ELR (cell line): ENCODE results near the gene RAD52.

Experiments
- DNase-seq: peaks from one replicate; pipeline ENCODE4 v3.0.0-alpha.2; 2015; ENCODE audit warnings: low read depth

The RAD52 gene

DNA sequence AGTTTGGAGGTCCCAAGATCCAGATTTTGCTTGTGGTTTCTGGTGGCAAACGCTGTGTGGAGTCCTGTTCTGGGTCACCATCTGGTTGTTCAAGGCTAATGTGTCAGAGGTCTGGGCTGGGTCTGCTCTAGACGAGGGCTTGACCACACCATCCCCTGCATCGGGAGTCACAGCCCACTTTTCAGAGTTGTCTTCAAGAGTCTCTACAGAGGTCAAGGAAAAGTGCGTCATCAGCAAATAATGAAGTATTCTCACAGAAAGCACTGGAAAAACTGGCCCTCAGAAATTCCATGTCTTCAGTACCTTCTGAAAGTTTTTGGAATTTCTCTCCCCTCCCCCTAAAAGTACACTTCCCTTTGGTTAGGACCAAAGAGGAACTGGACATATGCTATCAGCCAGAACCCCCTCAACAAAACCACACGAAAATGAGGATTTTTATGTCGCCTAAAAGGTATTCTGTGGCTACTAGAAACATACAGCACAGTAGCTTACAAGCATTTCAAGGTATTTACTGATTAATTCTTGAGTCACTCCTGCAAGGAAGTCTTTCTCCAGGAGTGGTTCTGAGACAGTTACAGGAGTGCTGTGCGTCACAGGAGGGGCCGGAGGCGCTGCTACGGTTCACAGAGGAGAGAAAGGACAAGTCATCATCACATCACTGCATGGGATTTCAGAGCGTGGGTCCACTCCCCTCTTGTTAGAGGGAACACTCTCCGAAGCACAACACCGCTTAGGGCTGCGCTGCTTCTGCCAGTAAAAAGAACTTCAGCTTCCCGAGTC is 35.4 kb downstream of the RAD52 start:
- peak; percentile 99 for DNase-seq

DNA sequence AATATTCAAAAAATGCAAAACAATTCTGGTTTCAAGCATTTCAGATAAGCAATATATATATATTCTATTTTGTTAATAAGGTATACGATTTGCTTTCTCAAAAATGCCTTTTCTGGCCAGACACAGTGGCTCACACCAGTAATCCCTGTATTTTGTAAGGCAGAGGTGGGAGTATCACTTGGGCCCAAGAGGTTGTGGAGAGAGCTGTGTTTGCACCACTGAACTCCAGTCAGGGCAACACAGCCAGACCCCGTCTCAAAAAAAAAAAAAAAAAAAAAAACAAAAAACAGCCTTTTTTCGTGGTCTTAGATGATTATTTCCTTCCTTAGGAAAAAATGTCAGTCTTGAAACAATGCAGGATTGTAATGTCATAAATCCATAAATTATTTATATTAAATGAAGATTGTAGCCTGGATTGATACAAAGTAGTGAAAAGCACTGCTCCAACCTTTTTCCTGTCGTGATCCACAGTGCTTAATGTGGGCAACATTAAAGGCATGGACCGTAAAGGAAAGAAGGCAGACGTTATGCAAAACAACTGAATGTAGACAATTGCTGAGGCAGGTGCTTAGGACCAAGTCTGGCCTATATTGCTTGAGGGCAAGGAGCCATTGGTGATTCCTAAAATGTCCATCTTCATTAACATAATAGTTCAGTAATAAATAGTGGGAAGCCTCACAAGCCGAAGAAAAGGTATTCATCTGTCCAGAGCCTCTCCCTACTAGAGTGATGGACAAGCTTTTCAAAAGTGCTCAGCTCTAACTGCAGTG is 36.8 kb downstream of the RAD52 start:
- DNase-seq, result no peak

DNA sequence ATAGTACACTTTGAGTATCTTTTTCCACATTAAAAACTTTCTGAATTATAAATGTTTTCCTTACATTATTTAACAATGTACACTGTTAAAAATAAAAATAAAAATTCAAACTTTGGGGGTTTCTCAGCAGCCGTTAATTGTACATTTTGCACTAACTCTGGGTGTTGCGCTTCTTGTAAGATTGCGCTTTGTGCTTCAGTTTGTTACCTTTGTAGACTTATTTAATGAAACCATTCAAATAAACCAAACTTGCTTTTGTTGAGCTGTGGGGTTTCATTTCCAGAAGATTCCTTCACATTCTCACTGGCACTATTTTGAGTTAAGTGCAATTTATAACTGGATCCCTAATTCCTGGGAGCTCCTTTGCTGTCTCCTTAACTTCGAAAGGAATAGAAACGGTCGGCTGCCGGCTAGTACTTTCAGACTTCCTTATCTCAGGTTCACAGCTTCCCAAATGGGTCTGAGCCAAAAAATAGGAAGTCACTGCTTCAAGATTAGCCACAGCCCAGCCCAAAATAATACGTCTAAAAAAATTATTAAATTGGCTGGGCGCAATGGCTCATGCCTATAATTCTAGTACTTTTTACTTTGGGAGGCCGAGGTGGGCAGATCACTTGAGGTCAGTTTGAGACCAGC is 38.2 kb downstream of the RAD52 start:
- DNase-seq, result no peak

DNA sequence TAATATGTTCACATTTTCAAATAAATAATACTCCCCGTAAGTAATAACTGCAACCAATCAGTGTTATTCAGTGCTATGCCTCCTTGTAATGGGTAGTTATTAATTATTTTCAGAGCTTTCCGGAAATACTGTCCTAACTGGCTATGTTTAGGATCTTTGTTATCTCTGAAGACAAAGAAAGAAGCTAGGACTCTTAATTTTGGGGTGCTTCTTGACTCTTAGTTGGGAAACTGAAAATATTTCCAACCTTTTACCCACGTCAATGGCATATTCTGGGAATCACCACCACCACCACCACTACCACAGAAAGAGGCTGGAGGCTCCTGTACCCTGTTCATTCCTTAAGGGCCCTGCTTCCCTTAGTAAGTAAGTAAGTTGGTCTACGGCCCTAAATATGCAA is 39.1 kb downstream of the RAD52 start:
- no peak for DNase-seq

DNA sequence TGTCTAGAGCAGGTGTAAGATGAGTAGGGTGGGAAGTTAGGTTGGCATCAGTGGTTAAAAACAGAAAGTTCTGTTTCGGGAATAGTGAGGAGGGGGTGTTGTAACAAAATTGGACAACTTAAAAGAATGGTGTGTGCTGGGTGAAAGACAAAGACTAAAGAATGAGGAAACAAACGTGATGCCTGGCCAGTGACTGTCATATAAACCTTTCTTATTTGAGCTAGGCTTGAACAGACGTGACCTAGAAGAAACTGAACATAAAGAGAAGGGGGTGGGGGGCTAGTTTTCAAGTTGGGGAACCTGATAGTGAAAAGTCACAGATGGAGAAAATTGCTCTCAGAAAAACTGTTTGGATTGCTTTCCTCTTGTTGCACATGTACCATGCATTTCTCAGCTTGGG is 39.6 kb downstream of the RAD52 start:
- no peak for DNase-seq

DNA sequence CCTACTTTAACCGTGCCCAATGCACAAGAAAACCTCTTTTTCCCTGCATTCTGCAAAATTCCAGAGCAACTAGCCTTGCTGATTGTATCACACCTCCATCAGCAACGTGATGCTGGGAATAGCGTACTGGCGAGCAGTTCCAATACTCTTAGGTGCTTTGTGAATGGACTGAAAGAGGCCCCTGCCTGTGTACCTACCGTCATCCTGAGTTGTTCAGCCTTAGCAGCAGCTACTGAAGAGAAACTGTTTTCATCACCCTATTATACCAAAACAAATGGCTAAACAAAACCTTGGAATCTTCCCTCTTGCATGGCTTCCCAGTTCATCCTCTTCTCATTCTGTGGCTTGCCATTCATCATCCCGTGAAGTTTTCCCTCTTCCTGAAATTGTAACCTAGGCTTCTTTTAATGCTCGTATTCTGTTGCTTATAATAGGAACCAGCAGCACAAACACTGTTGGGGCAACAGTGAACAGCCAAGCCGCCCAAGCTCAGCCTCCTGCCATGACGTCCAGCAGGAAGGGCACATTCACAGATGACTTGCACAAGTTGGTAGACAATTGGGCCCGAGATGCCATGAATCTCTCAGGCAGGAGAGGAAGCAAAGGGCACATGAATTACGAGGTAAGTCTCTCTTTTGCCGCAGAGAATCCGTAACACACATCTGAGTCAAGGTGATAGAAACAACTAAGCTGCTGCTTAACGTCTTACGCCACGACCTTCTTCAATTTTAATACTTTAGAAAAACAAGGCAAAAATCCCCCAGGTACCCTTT is 41.9 kb downstream of the RAD52 start:
- DNase-seq, result no peak

DNA sequence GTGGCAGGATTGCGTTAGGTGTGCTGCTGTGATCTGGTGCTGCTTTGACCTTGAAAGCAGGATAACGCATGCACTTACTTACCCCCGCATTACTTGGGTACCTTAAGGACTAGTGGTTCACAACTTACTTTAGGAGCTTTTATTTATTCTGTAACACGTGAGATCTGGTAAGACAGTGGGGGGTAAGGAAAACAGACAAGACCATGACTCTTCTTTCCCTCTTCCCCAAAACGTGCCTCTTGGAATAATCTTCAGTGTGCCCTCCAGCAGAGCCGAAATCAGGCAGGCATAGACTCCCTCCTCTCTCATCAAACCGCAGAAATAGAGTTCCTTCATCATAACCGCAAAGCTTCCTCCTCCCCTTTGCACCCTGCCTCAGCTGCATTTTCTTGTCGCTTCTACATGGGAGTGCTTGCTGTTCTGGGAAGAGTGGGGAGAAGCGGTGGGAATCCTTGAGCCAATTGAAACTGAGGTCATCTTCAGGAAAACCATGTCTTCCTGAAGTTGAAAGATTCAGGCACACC is 43.4 kb downstream of the RAD52 start:
- DNase-seq, result no peak

DNA sequence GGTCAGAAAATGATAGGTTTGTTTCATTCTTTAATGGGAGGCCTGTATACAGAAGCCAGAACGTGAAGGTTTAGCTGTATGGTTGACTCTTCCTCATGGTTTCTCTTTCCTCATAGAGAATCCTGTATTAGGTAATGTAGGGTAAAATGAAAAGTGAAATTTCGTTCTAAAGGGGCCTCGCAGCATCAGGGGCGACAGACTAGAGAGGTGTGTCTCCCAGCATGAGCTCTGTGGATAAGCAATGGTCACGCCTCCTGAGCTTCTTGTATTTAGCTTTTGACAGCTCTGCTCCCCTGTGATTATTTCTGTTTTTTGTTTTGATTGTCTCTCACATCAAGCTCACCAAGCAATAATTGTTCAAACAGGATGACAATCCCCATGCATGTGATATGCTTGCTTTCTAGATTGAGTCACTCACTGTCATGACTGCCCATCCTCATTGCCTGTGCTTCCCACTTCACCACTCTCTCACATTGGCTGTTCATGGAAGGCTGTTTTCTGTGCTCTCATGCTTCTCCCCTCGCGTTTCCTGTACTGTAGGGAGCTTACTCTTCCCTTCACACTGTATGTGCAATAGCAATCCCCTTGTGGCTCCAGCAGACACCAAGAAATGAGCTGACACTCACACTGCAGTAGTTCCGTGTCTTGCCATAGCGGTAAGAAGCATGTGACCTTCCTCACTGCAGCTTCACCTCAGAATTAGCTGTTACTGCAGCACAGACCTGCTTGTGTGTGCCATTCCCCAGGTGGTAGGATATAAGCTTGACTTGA is 44.0 kb downstream of the RAD52 start:
- DNase-seq, result no peak

DNA sequence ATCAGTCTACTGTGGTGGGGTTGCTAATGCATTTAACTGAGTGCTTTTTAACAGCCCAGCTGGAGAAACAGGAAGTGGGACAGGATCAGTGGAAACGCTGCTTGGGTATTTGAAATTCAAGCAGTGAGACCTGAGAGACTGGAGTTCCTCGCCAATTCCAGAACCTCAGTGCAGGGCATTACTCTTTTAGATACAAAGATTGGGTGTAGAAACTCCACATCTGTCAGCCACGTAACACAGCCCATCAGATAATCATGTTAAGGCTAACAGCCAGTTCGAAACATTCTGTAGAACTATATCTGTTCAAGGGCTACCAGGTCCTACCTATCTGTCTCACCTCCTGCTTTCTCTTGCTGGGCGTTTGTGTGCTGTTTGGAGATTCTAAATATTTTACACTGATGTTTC is 45.5 kb downstream of the RAD52 start:
- no peak for DNase-seq

DNA sequence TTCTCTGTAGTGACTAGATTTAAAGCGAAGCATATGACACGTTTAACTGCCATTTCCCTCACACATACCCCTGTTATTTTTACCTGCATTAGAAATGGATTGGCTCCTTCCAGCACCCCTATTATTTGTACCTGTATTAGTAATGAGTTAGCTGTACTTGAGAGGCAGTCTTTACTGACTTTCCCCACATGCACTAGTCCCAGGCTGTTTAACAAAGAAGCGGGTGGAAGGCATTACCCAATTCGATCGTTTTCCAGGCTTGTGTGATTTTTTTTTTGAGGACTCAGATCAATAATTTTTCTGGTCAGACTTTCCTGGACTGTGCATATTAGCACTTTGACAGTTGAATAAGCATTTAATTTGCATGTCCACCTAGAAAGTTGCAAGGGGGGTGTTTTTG is 46.4 kb downstream of the RAD52 start:
- DNase-seq, result no peak

DNA sequence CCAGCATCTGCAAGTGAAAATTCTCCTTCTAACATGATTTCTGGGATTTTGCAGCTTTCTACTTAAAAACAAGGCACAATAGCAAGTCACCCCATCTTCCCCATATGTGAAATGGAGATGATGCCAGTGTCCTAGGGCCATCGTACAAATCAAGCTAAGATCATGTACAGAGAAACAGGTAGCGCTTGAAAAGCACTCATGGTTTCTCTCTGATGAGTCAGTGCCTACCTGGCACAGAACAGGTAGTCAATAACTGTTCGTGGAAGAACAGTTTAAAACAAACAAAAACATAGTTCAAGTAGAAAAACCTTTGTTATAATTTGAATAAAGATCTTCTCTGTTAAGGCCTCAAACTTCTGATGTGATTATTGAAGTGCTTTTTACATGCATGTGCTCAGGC is 46.9 kb downstream of the RAD52 start:
- DNase-seq, result no peak

DNA sequence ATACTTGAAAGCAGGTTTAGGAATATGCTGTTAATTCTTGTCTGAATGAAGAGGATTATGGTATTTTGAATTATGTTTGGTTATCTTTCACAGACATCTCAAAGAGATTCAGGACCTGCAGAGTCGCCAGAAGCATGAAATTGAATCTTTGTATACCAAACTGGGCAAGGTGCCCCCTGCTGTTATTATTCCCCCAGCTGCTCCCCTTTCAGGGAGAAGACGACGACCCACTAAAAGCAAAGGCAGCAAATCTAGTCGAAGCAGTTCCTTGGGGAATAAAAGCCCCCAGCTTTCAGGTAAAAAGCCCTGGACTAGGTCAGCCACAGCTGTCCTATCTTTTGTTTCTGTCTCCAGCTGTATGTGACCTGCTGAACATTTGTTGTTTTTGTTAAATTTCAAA is 52.1 kb downstream of the RAD52 start:
- no peak for DNase-seq

DNA sequence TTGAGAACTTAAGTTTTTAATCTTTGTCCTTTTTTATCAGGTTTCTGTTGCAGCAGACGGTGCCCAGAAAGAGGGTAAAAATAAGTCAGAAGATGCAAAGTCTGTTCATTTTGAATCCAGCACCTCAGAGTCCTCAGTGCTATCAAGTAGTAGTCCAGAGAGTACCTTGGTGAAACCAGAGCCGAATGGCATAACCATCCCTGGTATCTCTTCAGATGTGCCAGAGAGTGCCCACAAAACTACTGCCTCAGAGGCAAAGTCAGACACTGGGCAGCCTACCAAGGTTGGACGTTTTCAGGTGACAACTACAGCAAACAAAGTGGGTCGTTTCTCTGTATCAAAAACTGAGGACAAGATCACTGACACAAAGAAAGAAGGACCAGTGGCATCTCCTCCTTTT is 53.5 kb downstream of the RAD52 start:
- DNase-seq, result no peak

DNA sequence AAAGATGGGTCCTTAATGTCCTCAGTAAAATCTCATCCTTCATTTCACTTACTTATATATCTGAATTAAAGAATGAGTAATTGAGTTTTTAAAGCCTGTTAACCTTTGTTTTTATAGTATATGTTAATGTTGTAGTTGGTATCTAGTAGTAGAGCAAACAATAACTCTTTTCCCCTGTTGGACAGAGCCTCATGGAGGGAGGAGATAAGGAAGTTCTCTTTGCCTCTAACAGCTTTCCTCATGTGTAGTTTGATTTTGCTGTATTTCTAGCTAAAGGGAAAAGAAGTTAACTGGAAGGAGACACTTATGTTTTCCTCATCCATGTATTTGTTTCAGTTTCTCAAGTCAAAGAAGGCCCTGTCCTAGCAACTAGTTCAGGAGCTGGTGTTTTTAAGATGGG is 55.3 kb downstream of the RAD52 start:
- DNase-seq, result no peak

DNA sequence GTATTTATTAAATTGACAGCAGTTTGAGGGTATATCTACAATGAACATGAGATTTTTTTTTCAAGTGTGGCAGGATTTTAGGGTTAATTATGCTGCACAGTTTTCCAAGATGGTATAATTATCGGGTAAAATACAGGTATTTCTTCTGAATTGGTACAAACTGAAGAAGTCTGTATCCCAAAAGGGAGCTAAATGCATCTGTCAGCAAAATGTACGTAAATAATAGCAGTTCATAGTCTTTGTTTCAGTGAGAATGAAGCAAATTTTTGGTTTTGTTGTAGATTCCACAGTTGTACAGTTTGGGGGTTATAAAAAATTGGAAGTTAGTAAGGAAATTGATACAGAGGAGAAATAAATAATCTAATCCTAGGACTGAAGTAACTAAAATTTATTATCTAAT is 63.3 kb downstream of the RAD52 start:
- no peak for DNase-seq

DNA sequence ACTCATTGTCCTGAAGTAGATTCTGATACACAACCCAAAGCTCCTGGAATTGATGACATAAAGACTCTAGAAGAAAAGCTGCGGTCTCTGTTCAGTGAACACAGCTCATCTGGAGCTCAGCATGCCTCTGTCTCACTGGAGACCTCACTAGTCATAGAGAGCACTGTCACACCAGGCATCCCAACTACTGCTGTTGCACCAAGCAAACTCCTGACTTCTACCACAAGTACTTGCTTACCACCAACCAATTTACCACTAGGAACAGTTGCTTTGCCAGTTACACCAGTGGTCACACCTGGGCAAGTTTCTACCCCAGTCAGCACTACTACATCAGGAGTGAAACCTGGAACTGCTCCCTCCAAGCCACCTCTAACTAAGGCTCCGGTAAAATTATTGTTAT is 63.8 kb downstream of the RAD52 start:
- no peak for DNase-seq

DNA sequence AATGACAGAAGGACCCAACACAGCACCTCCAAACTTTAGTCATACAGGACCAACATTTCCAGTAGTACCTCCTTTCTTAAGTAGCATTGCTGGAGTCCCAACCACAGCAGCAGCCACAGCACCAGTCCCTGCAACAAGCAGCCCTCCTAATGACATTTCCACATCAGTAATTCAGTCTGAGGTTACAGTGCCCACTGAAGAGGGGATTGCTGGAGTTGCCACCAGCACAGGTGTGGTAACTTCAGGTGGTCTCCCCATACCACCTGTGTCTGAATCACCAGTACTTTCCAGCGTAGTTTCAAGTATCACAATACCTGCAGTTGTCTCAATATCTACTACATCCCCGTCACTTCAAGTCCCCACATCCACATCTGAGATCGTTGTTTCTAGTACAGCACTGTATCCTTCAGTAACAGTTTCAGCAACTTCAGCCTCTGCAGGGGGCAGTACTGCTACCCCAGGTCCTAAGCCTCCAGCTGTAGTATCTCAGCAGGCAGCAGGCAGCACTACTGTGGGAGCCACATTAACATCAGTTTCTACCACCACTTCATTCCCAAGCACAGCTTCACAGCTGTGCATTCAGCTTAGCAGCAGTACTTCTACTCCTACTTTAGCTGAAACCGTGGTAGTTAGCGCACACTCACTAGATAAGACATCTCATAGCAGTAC is 64.6 kb downstream of the RAD52 start:
- no peak for DNase-seq

DNA sequence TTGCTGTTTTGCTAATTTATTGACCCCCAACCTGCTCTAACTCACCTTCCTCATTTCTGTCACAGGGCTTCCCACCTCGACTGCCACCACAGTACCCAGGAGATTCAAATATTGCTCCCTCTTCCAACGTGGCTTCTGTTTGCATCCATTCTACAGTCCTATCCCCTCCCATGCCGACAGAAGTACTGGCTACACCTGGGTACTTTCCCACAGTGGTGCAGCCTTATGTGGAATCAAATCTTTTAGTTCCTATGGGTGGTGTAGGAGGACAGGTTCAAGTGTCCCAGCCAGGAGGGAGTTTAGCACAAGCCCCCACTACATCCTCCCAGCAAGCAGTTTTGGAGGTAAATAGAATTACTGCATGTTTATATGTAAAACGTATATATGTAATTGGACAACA is 68.8 kb downstream of the RAD52 start:
- DNase-seq, result no peak

DNA sequence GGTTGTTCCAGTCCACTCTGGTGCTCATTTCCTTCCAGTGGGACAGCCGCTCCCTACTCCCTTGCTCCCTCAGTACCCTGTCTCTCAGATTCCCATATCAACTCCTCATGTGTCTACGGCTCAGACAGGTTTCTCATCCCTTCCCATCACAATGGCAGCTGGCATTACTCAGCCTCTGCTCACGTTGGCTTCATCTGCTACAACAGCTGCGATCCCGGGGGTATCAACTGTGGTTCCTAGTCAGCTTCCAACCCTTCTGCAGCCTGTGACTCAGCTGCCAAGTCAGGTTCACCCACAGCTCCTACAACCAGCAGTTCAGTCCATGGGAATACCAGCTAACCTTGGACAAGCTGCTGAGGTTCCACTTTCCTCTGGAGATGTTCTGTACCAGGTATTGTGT is 69.9 kb downstream of the RAD52 start:
- DNase-seq, result peak; percentile 80

DNA sequence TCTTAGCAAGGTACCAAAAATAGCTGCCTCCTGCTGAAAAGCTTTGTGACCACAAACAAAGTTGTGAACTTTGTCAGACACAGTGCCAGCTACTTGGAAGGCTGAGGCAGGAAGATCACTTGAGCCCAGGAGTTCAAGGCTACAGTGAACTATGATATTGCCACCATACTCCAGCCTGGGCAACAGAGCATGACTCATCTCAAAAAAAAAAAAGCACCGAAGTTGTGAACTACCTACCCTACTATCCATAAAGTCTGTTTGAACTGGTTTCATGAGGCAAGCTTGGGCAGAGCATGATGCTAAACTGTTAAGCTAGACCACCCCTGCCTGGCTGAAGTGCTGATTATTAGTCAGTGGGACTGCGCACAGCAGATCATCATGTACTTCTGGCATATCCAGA is 75.5 kb downstream of the RAD52 start:
- DNase-seq, result peak; percentile 15

DNA sequence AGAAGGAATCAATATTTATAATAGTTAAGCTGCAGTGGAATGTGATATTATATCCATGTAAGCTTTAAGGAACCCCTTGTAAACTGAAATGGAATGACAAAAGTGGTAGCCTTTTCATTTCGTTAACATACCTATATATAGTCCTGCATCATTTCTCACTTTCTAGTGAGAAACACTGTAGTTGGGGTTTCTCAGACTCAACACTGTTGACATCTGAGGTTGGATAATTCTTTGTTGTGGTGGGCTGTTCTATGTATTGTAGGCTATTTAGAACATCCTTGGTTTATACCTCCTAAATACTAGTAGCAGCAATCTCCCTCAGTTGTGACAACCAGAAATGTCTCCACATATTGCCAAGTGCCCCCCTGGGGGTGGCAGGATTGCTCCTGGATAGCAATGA is 79.1 kb downstream of the RAD52 start:
- no peak for DNase-seq
